Measurements from ENCODE around the gene RANBP17. TPM values are rescaled to one million over a fixed set of nuclear protein-coding genes. Genes with fewer than 3 reads are reported as not detected.
"Not testable (repeated sequence)": the region's sequence is repeated elsewhere in the genome, so short reads cannot be mapped to it uniquely, and the experiment has no call there.

Gene RANBP17
- polyA plus RNA-seq, 1 donor from 2014 or later, result not detected

GRCh38 chr5:171268700-171269620, 407.1 kb downstream of the RANBP17 start:
- H3K27me3 Mint-ChIP-seq, result peaks cover 5% of the 10 kb centered on the region
- H3K4me1 Mint-ChIP-seq, result peaks cover 0 to 2% (median 0%) of the 10 kb centered on the region in 3 donors
- peaks cover 1% of the 10 kb centered on the region for H3K36me3 Mint-ChIP-seq
- H3K27ac Mint-ChIP-seq, result no peak overlapping the region
- peaks cover 0 to 6% (median 0%) of the 10 kb centered on the region in 3 donors for H3K9me3 Mint-ChIP-seq
- H3K4me3 Mint-ChIP-seq, result no peak overlapping the region

- Mint-ChIP-seq H3K4me1 (peaks cover 0 to 1% (median 0%) of the 10 kb centered on the region in 3 donors), H3K9me3 (peaks cover 0 to 6% (median 0%) of the 10 kb centered on the region in 3 donors), H3K27ac (no peak overlapping the region), H3K4me3 (no peak overlapping the region), H3K36me3 (peaks cover 1% of the 10 kb centered on the region), H3K27me3 (peaks cover 7% of the 10 kb centered on the region)
Measured at GRCh38 chr5:171269717-171270116, 407.9 kb downstream of the RANBP17 start.

GRCh38 chr5:171270136-171270535, 408.3 kb downstream of the RANBP17 start:
- Mint-ChIP-seq H3K27me3 (peaks cover 7% of the 10 kb centered on the region), H3K9me3 (peaks cover 0 to 6% (median 0%) of the 10 kb centered on the region in 3 donors), H3K4me1 (no peaks in the 10 kb centered on the region), H3K4me3 (no peak overlapping the region), H3K36me3 (peaks cover 1% of the 10 kb centered on the region), H3K27ac (no peak overlapping the region)

GRCh38 chr5:171271798-171272197, 410.0 kb downstream of the RANBP17 start:
- Mint-ChIP-seq H3K27ac (no peak overlapping the region), H3K4me3 (no peak overlapping the region), H3K36me3 (peaks cover 1% of the 10 kb centered on the region), H3K27me3 (peaks cover 7% of the 10 kb centered on the region), H3K9me3 (peaks cover 0 to 6% (median 0%) of the 10 kb centered on the region in 3 donors), H3K4me1 (no peaks in the 10 kb centered on the region)

- peaks cover 0 to 6% (median 0%) of the 10 kb centered on the region in 3 donors for H3K9me3 Mint-ChIP-seq
- no peak overlapping the region for H3K4me3 Mint-ChIP-seq
- H3K4me1 Mint-ChIP-seq, result no peaks in the 10 kb centered on the region
- H3K27ac Mint-ChIP-seq, result no peak overlapping the region
- peaks cover 7% of the 10 kb centered on the region for H3K27me3 Mint-ChIP-seq
- peaks cover 1% of the 10 kb centered on the region for H3K36me3 Mint-ChIP-seq
Measured at GRCh38 chr5:171272996-171273970, 411.5 kb downstream of the RANBP17 start.

GRCh38 chr5:171275841-171276544, 414.2 kb downstream of the RANBP17 start:
- H3K4me1 Mint-ChIP-seq, result no peaks in the 10 kb centered on the region
- H3K4me3 Mint-ChIP-seq, result no peak overlapping the region
- peaks cover 0 to 6% (median 0%) of the 10 kb centered on the region in 3 donors for H3K9me3 Mint-ChIP-seq
- no peak overlapping the region for H3K27ac Mint-ChIP-seq
- no peaks in the 10 kb centered on the region for H3K36me3 Mint-ChIP-seq
- H3K27me3 Mint-ChIP-seq, result peaks cover 7% of the 10 kb centered on the region

- H3K27me3 Mint-ChIP-seq, result no peaks in the 10 kb centered on the region
- no peak overlapping the region for H3K4me3 Mint-ChIP-seq
- H3K36me3 Mint-ChIP-seq, result no peaks in the 10 kb centered on the region
- no peaks in the 10 kb centered on the region for H3K4me1 Mint-ChIP-seq
- H3K27ac Mint-ChIP-seq, result no peak overlapping the region
- H3K9me3 Mint-ChIP-seq, result peaks cover 0 to 2% (median 0%) of the 10 kb centered on the region in 3 donors
Measured at GRCh38 chr5:171283753-171284152, 421.9 kb downstream of the RANBP17 start.

GRCh38 chr5:171285465-171285864, 423.6 kb downstream of the RANBP17 start:
- no peaks in the 10 kb centered on the region for H3K36me3 Mint-ChIP-seq
- no peak overlapping the region for H3K4me3 Mint-ChIP-seq
- H3K27ac Mint-ChIP-seq, result no peak overlapping the region
- H3K27me3 Mint-ChIP-seq, result peaks cover 3% of the 10 kb centered on the region
- H3K4me1 Mint-ChIP-seq, result no peaks in the 10 kb centered on the region
- H3K9me3 Mint-ChIP-seq, result peaks cover 0 to 2% (median 0%) of the 10 kb centered on the region in 3 donors

GRCh38 chr5:171288066-171288465, 426.2 kb downstream of the RANBP17 start:
- H3K27me3 Mint-ChIP-seq, result peaks cover 3% of the 10 kb centered on the region
- H3K27ac Mint-ChIP-seq, result no peak overlapping the region
- H3K36me3 Mint-ChIP-seq, result no peaks in the 10 kb centered on the region

GRCh38 chr5:171291371-171291770, 429.6 kb downstream of the RANBP17 start:
- no peaks in the 10 kb centered on the region for H3K4me1 Mint-ChIP-seq
- no peaks in the 10 kb centered on the region for H3K9me3 Mint-ChIP-seq
- H3K27me3 Mint-ChIP-seq, result peaks cover 3% of the 10 kb centered on the region
- H3K27ac Mint-ChIP-seq, result no peak overlapping the region
- no peaks in the 10 kb centered on the region for H3K36me3 Mint-ChIP-seq
- H3K4me3 Mint-ChIP-seq, result no peak overlapping the region

More at GRCh38 chr5:171288066-171288465, 426.2 kb downstream of the RANBP17 start:
- H3K4me3 Mint-ChIP-seq, result no peak overlapping the region
- H3K4me1 Mint-ChIP-seq, result no peaks in the 10 kb centered on the region
- no peaks in the 10 kb centered on the region for H3K9me3 Mint-ChIP-seq

- H3K9me3 Mint-ChIP-seq, result no peaks in the 10 kb centered on the region
- H3K27ac Mint-ChIP-seq, result no peak overlapping the region
- no peaks in the 10 kb centered on the region for H3K36me3 Mint-ChIP-seq
- no peak overlapping the region for H3K4me3 Mint-ChIP-seq
- no peaks in the 10 kb centered on the region for H3K4me1 Mint-ChIP-seq
- H3K27me3 Mint-ChIP-seq, result peaks cover 11% of the 10 kb centered on the region
Measured at GRCh38 chr5:171295299-171295698, 433.5 kb downstream of the RANBP17 start.

- H3K27me3 Mint-ChIP-seq, result peaks cover 11% of the 10 kb centered on the region
- H3K27ac Mint-ChIP-seq, result peak overlapping the region in 1 of 3 donors; percentile 3
- H3K9me3 Mint-ChIP-seq, result no peaks in the 10 kb centered on the region
- H3K36me3 Mint-ChIP-seq, result no peaks in the 10 kb centered on the region
- no peak overlapping the region for H3K4me3 Mint-ChIP-seq
- H3K4me1 Mint-ChIP-seq, result no peaks in the 10 kb centered on the region
Measured at GRCh38 chr5:171295801-171296200, 434.0 kb downstream of the RANBP17 start.

GRCh38 chr5:171297941-171298340, 436.1 kb downstream of the RANBP17 start:
- peaks cover 14% of the 10 kb centered on the region for H3K27me3 Mint-ChIP-seq
- not testable (repeated sequence) for H3K4me1 Mint-ChIP-seq, H3K36me3 Mint-ChIP-seq, H3K9me3 Mint-ChIP-seq, H3K4me3 Mint-ChIP-seq, H3K27ac Mint-ChIP-seq

GRCh38 chr5:171299228-171299627, 437.4 kb downstream of the RANBP17 start:
- H3K27me3 Mint-ChIP-seq, result peaks cover 17% of the 10 kb centered on the region
- H3K4me3 Mint-ChIP-seq, result no peak overlapping the region
- no peak overlapping the region for H3K27ac Mint-ChIP-seq
- no peaks in the 10 kb centered on the region for H3K4me1 Mint-ChIP-seq
- no peaks in the 10 kb centered on the region for H3K36me3 Mint-ChIP-seq
- peaks cover 0 to 3% (median 0%) of the 10 kb centered on the region in 3 donors for H3K9me3 Mint-ChIP-seq
